Stimulated activated CD4-positive, alpha-beta T cell treated with anti-CD3 and anti-CD28 coated beads, Interleukin-4, amount 100 ng/mL, for 1 hour (primary cell): ENCODE results near the gene SPATA24.
A peak's percentile ranks its signal among the peaks of the same experiment; 100 is the strongest.
"Not testable (repeated sequence)": the region's sequence is repeated elsewhere in the genome, so short reads cannot be mapped to it uniquely, and the experiment has no call there.

ENCODE experiments used
- DNase-seq: peaks from one replicate; pipeline ENCODE4 v3.0.0-alpha.2; 2020

The SPATA24 gene, protein sequence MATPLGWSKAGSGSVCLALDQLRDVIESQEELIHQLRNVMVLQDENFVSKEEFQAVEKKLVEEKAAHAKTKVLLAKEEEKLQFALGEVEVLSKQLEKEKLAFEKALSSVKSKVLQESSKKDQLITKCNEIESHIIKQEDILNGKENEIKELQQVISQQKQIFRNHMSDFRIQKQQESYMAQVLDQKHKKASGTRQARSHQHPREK

GRCh38 chr5:139403787-139404483 lies at the start of gene SPATA24:
Gene SPATA24 (minus strand): TSS chr5:139404089. CDS start chr5:139404060, 29 bp downstream.
- peak; percentile 98 for DNase-seq

- DNase-seq, result no peak
Measured at GRCh38 chr5:139451878-139452660, 48.2 kb upstream of the SPATA24 start.

DNA sequence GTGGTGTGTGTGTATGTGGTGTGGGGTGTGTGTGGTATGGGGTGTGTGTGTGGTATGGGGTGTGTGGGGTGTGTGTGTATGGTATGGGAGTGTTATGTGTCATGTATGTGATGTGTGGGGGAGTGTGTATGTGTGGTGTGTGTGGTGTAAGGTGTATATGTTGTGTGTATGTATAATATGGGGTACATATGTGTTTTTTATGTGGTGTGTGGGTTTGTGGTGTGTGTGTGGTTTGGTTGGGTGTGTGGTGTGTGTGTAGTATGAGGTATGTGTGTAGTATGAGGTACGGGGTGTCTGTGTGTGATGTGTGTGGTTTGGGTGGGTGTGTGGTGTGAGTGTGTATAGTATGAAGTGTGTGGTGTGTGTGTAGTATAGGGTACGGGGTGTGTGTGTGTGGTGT lies 47.3 kb upstream of the SPATA24 start:
- no peak for DNase-seq

DNA sequence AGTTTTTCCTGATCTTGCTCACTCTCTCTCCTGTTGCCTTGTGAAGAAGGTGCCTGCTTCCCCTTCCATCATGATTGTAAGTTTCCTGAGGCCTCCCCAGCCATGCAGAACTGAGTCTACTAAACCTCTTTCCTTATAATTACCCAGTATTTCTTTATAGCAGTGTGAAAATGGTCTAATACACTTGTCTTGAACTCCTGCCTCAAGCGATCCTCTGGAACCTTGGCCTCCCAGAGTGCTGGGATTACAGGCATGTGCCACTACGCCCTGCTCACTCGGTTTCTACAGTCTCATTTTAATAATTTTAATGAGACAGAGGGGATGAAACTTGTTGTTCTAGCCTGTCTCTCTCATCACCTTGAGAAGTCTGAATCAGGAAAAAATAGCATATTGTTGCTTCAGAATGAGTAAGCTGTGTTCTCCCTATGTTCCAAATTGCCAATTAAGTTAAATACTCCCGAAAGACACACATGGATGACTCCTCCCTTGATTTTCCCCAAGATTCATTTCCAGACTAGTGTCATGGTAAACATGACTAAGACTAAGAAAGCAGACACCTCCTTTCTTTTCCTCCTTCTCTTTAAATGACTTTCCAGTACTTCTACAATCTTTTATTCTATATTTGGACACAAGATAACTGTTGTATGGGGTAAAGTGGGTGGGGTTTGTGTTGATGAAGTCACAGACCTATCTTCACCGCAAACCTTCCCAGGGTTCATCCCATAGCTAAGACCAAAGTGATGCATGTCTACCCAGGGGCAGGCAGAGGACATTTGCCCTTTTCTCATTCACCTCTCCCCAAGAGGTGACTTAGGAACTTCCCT lies 43.3 kb upstream of the SPATA24 start:
- no peak for DNase-seq

GRCh38 chr5:139445325-139446170 lies 41.7 kb upstream of the SPATA24 start:
- DNase-seq, result no peak

DNA sequence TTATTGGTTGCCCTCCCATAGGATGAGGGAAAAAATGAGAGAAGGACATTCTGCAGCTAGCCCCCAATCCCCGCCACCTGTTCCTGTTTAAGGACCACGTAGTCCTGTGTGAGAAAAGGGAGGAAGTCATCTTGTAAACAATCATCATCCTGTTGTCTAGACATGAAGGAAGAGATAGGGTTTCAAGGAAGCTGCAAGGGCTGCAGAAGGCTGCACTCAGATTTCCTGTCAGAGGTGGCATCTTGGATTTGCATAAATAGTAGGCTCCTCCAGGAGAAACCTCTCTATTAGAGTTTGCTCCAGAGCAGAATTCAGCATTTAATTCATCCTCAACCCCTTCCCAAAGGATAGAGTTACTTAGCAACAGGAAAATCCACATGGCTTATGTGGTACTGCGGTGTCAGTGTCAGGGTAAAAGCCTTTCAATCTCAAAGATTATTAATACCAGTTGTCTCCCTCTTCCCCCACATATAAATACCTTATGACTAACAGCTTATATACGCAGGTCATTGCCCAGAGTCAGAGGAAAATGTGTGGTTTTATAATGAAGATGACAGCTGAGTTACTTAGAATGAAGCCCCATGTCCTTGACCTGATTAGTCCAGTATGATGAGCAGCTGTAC lies 40.1 kb upstream of the SPATA24 start:
- DNase-seq, result no peak

DNA sequence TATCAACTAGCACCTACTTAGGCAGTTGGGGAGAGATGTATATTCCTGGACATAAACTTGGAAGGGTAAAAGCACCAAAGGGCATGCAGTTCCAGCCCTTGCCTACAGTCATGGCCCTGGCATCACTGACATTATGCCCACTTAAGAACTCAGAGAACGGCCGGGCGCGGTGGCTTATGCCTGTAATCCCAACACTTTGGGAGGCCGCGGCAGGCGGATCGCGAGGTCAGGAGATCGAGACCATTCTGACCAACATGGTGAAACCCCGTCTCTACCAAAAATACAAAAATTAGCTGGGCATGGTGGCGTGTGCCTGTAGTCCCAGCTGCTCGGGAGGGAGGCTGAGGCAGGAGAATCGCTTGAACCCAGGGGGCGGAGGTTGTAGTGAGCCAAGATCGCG lies 36.5 kb upstream of the SPATA24 start:
- DNase-seq, result not testable (repeated sequence)

GRCh38 chr5:139439013-139439903 lies 35.4 kb upstream of the SPATA24 start, which contains the start of gene DNAJC18:
Gene DNAJC18 (minus strand): TSS chr5:139439525. CDS start chr5:139439445, 80 bp downstream.
- peak; percentile 94 for DNase-seq

- no peak for DNase-seq
Measured at GRCh38 chr5:139438707-139439012, 34.8 kb upstream of the SPATA24 start.

DNA sequence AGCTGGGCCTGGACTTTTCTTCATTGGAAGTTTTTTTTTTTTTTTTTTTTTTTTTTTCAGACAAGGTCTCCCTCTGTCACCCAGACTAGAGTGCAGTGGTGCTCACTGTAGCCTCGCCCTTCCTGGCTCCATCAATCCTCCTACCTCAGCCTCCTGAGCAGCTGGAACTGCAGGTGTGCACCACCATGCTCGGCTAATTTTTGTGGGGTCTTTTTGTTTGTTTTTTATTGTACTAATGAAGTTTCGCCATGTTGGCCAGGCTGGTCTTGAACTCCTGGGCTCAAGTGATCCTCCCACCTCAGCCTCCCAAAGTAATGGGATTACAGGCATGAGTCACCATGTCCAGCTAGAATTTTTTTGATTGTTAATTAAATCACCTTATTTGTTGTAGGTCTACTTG lies 31.8 kb upstream of the SPATA24 start:
- DNase-seq, result no peak

- no peak for DNase-seq
Measured at GRCh38 chr5:139431706-139432105, 27.8 kb upstream of the SPATA24 start.

GRCh38 chr5:139430015-139430414 lies 26.1 kb upstream of the SPATA24 start:
- no peak for DNase-seq

GRCh38 chr5:139426203-139426885 lies 22.5 kb upstream of the SPATA24 start:
- DNase-seq, result no peak

DNA sequence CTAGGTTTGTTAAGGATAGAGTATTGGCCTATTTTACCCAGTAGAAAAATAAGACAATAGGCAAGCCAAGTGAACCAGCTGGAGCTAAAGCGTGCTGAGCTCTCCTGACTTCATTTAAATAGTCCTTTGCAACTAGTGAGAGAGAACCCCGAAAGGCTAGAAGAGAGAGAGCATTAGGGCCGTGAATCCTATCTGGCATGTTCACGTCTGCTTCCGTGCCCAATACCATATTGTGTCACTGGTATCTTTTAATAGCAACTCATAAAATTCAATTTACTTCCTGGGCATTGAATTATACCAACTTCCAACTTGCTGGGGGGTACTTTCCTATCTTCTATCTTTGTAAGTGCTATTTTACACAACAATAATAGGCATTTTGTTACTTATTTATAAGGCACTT lies 21.6 kb upstream of the SPATA24 start:
- no peak for DNase-seq

DNA sequence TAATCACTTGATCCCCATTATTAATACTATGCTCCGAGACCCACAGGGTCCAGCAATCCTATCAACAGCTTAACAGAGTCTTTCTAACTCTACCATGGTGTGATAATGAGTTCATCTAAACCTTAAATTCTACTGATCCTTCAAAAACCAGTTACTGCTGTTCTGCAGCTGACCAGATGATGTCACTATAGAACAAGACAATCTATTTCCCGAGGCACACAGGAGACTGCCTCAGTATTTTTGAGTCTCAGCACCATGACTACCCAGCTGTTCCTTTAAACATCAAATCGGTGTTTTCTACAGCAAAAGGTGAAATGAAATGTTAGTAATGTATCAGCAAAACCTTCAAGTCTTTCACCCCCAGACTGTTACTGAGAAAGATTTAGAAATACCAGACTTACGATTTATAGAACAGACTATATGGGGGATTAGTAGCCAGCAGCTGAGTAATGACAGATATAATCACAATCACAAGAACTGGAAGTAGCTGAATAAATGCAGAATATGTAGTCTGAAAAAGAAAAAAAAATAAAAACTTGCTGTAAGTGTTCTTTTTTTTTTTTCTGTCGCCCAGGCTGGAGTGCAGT lies 18.5 kb upstream of the SPATA24 start:
- DNase-seq, result no peak

DNA sequence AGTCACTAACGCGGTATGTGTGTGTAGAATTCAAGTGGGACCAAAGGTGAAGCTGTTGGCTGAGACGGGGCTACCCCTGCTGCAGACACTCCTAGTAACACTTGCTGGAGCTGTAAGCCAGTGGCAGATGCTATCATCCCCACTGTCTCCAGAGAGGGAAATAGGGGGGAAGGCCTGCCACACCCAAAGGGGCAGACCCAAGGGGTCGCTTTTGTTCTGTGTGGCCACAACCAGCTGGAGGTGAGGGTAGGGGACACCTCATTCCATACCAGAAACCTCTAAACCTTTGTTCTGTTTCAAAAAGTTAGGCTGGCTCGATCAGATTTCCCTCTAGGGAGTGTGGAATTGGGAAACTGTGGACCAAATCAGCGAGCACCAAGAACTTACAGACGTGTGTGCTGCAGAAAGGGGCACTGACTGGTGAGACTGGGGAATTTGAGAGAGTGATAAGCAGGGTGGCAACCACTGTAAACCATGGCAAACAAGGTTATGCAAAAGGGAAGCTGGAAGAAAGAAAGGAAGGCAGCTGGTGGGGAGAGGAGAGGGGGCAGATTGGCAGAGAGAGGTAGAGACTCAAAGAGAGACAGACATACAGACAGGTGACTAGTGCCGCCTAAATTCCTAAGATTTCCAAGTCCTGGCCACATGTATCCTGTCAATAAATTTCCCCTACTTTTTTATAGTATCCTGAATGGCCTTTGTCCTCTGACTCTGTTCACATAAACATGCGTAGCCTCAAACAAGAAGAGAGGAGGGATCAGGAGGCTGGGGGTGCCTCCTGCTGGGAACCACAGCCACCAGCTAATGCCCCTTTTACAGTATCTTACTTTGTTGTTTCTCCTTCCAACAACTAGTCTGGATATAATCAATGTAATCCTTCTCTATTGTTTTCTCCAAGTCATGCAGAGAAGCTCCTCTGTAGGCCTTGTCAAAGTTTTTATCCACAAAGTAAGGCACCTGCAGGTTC lies 15.6 kb upstream of the SPATA24 start:
- DNase-seq, result no peak

- no peak for DNase-seq
Measured at GRCh38 chr5:139418793-139419192, 14.9 kb upstream of the SPATA24 start.

DNA sequence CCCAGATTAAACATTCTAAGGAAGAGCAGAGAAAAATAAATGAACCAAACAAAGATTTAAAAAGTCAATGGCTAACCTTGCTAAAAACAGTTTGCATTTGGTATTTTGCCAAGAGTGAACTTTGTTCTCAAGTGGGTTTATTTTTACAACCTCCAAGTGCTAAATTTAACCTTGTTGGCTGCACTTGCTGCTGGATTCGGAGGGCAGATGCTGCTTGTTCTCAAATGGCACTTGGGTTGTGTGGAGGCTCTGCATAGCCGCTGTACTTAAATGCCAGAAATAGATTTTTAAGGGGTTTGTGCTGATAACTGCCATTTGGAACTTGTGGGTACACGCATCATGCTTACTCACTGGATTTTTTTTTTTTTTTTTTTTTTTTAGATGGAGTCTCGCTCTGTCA lies 13.3 kb upstream of the SPATA24 start:
- DNase-seq, result no peak
